ENCODE data around the gene MIS18A. TPM values are rescaled to one million over a fixed set of nuclear protein-coding genes. Genes with fewer than 3 reads are reported as not detected.
A peak's percentile ranks its signal among the peaks of the same experiment; 100 is the strongest.
"Not testable (repeated sequence)": the region's sequence is repeated elsewhere in the genome, so short reads cannot be mapped to it uniquely, and the experiment has no call there.

MIS18A gene
- total RNA-seq, 1 donor from 2014 or later: 31.9 TPM

- Mint-ChIP-seq H3K4me1 (ENCODE audit: unreplicated experiment) (no peaks in the 10 kb centered on the region), H3K36me3 (peaks cover 9% of the 10 kb centered on the region), H3K4me3 (no peak overlapping the region), H3K9me3 (no peaks in the 10 kb centered on the region), H3K27me3 (no peaks in the 10 kb centered on the region), H3K27ac (no peak overlapping the region)
- peak; percentile 63 for DNase-seq (ENCODE audit: extremely low spot score, unreplicated experiment)
- no peak for TF ChIP-seq CTCF (conservative IDR thresholded peaks at IDR 0.05)
Observed at GRCh38 chr21:32311621-32312020, 32.8 kb upstream of the MIS18A start.

GRCh38 chr21:32310976-32311375, 32.1 kb upstream of the MIS18A start:
- peaks cover 10% of the 10 kb centered on the region for H3K36me3 Mint-ChIP-seq
- not testable (repeated sequence) for DNase-seq (ENCODE audit: extremely low spot score, unreplicated experiment); H3K4me3 Mint-ChIP-seq; H3K27me3 Mint-ChIP-seq; H3K4me1 Mint-ChIP-seq (ENCODE audit: unreplicated experiment); H3K9me3 Mint-ChIP-seq; H3K27ac Mint-ChIP-seq

GRCh38 chr21:32309906-32310460, 31.1 kb upstream of the MIS18A start:
- DNase-seq (ENCODE audit: extremely low spot score, unreplicated experiment): peak; percentile 45
- Mint-ChIP-seq H3K27ac (no peak overlapping the region), H3K4me1 (ENCODE audit: unreplicated experiment) (peaks cover 8% of the 10 kb centered on the region)

GRCh38 chr21:32308696-32309095, 29.8 kb upstream of the MIS18A start:
- H3K4me1 Mint-ChIP-seq (ENCODE audit: unreplicated experiment): peaks cover 8% of the 10 kb centered on the region
- no peaks in the 10 kb centered on the region for H3K27me3 Mint-ChIP-seq
- peak; percentile 31 for DNase-seq (ENCODE audit: extremely low spot score, unreplicated experiment)
- no peak for TF ChIP-seq CTCF (conservative IDR thresholded peaks at IDR 0.05)
- peaks cover 10% of the 10 kb centered on the region for H3K36me3 Mint-ChIP-seq
- H3K4me3 Mint-ChIP-seq: no peak overlapping the region
- no peaks in the 10 kb centered on the region for H3K9me3 Mint-ChIP-seq
- H3K27ac Mint-ChIP-seq: no peak overlapping the region

More at GRCh38 chr21:32309906-32310460, 31.1 kb upstream of the MIS18A start:
- H3K9me3 Mint-ChIP-seq: no peaks in the 10 kb centered on the region
- H3K4me3 Mint-ChIP-seq: no peak overlapping the region
- peaks cover 10% of the 10 kb centered on the region for H3K36me3 Mint-ChIP-seq
- H3K27me3 Mint-ChIP-seq: no peaks in the 10 kb centered on the region
- no peak for TF ChIP-seq CTCF (conservative IDR thresholded peaks at IDR 0.05)

- peaks cover 8% of the 10 kb centered on the region for H3K4me1 Mint-ChIP-seq (ENCODE audit: unreplicated experiment)
- no peak overlapping the region for H3K27ac Mint-ChIP-seq
- no peak overlapping the region for H3K4me3 Mint-ChIP-seq
- TF ChIP-seq CTCF (conservative IDR thresholded peaks at IDR 0.05): no peak
- H3K27me3 Mint-ChIP-seq: no peaks in the 10 kb centered on the region
- peak; percentile 18 for DNase-seq (ENCODE audit: extremely low spot score, unreplicated experiment)
- H3K36me3 Mint-ChIP-seq: peaks cover 14% of the 10 kb centered on the region
- no peaks in the 10 kb centered on the region for H3K9me3 Mint-ChIP-seq
Observed at GRCh38 chr21:32307706-32308105, 28.9 kb upstream of the MIS18A start.

- H3K27ac Mint-ChIP-seq: no peak overlapping the region
- H3K36me3 Mint-ChIP-seq: peaks cover 11% of the 10 kb centered on the region
- H3K9me3 Mint-ChIP-seq: no peaks in the 10 kb centered on the region
- H3K4me1 Mint-ChIP-seq (ENCODE audit: unreplicated experiment): peaks cover 8% of the 10 kb centered on the region
- DNase-seq (ENCODE audit: extremely low spot score, unreplicated experiment): no peak
- TF ChIP-seq CTCF (conservative IDR thresholded peaks at IDR 0.05): peak; percentile 75
- no peak overlapping the region for H3K4me3 Mint-ChIP-seq
- H3K27me3 Mint-ChIP-seq: no peaks in the 10 kb centered on the region
Observed at GRCh38 chr21:32306021-32306780, 27.4 kb upstream of the MIS18A start.

Measured in type B pancreatic cell (in vitro differentiated cells).